Muscle layer of colon (tissue), 2 donors: ENCODE data around the gene ANKRD12.
A peak's percentile ranks its signal among the peaks of the same experiment; 100 is the strongest.

ENCODE experiments used
- H3K27ac ChIP-seq: one replicate; pipeline ENCODE4 v1.7.0; 2013; ENCODE audit warnings: low read depth, mild to moderate bottlenecking, low read length, moderate library complexity
- H3K27me3 ChIP-seq, 2 donors: one replicate each; pipeline ENCODE4 v1.7.0; 2013; ENCODE audit warnings: low read length in 2 of 2, mild to moderate bottlenecking in 2 of 2; ENCODE audit not compliant: insufficient read depth in 2 of 2, control insufficient read depth in 1 of 2
- H3K36me3 ChIP-seq: one replicate; pipeline ENCODE4 v1.7.0; 2013; ENCODE audit warnings: mild to moderate bottlenecking, low read length; ENCODE audit not compliant: insufficient read depth
- H3K4me1 ChIP-seq: one replicate; pipeline ENCODE4 v1.7.0; 2013; ENCODE audit warnings: mild to moderate bottlenecking, low read length; ENCODE audit not compliant: insufficient read depth
- H3K4me3 ChIP-seq, 2 donors: one replicate each; pipeline ENCODE4 v1.7.0; 2013; ENCODE audit warnings: low read length in 2 of 2, low read depth in 1 of 2, mild to moderate bottlenecking in 1 of 2, moderate library complexity in 1 of 2
- H3K9ac ChIP-seq: one replicate; pipeline ENCODE4 v1.7.0; 2013; ENCODE audit warnings: low read length
- H3K9me3 ChIP-seq: one replicate; pipeline ENCODE4 v1.7.0; 2013; ENCODE audit warnings: mild to moderate bottlenecking, low read length
- donor health status: abdominal sarcoma.
- donor health status: Adenocarcinoma of cecum.

The ANKRD12 gene

GRCh38 chr18:9334973-9335696, 198.6 kb downstream of the ANKRD12 start:
- peak overlapping the region; percentile 71 for H3K9ac ChIP-seq
- H3K27me3 ChIP-seq, result no peaks in the 10 kb centered on the region
- peaks cover 4% of the 10 kb centered on the region for H3K4me1 ChIP-seq
- peak overlapping the region; percentile 81 for H3K27ac ChIP-seq
- H3K36me3 ChIP-seq, result peaks cover 8% of the 10 kb centered on the region
- peak overlapping the region; percentile 61 to 69 for H3K4me3 ChIP-seq
- H3K9me3 ChIP-seq, result no peaks in the 10 kb centered on the region
